Endothelial cell (in vitro differentiated cells): ENCODE results near the gene SCRN3. TPM values are rescaled to one million over a fixed set of nuclear protein-coding genes. Genes with fewer than 3 reads are reported as not detected.

Experiments used
- DNase-seq: peaks from one replicate; pipeline ENCODE4 v3.0.0; 2021; ENCODE audit warnings: low spot score
- H3K27ac Mint-ChIP-seq: one replicate; pipeline ENCODE4 v1.8.0; 2021; ENCODE audit warnings: mixed read lengths, inconsistent platforms; ENCODE audit not compliant: unreplicated experiment
- H3K27me3 Mint-ChIP-seq: one replicate; pipeline ENCODE4 v1.8.0; 2021; ENCODE audit warnings: mild to moderate bottlenecking, moderate library complexity, mixed read lengths, inconsistent platforms; ENCODE audit not compliant: unreplicated experiment
- H3K36me3 Mint-ChIP-seq: one replicate; pipeline ENCODE4 v1.8.0; 2021; ENCODE audit warnings: mild to moderate bottlenecking, low read depth, mixed read lengths, inconsistent platforms; ENCODE audit not compliant: unreplicated experiment
- H3K4me1 Mint-ChIP-seq: one replicate; pipeline ENCODE4 v1.8.0; 2021; ENCODE audit warnings: mild to moderate bottlenecking, mixed read lengths, inconsistent platforms; ENCODE audit not compliant: unreplicated experiment
- H3K4me3 Mint-ChIP-seq: one replicate; pipeline ENCODE4 v1.8.0; 2021; ENCODE audit warnings: mild to moderate bottlenecking, mixed read lengths, inconsistent platforms; ENCODE audit not compliant: unreplicated experiment
- H3K9me3 Mint-ChIP-seq: one replicate; pipeline ENCODE4 v1.8.0; 2021; ENCODE audit warnings: mixed read lengths, inconsistent platforms; ENCODE audit not compliant: unreplicated experiment
- CTCF ChIP-seq: fragments of 200-600 bp; sonication (generic); IDR thresholded peaks from one replicate; pipeline ENCODE4 v1.5.0; 2021; ENCODE audit warnings: antibody characterized with exemption; ENCODE audit not compliant: unreplicated experiment
- total RNA-seq: library from RNA; stranded (reverse); fragmentation: NEBNext Ultra II Directional; extraction: Animal tissue kit (Norgen Biotek cat#: 25700); gene quantifications from one replicate; pipeline ENCODE4 v1.2.1, GENCODE V29; 2021; ENCODE audit not compliant: unreplicated experiment

Gene SCRN3
- total RNA-seq, 1 donor from 2014 or later: 21.1 TPM

GRCh38 chr2:174436351-174436750 lies 40.8 kb downstream of the SCRN3 start:
- DNase-seq: no peak

GRCh38 chr2:174438146-174438886 lies 42.8 kb downstream of the SCRN3 start:
- no peaks in the 10 kb centered on the region for H3K9me3 Mint-ChIP-seq
- H3K27me3 Mint-ChIP-seq: no peaks in the 10 kb centered on the region
- H3K4me3 Mint-ChIP-seq: no peak overlapping the region
- DNase-seq: no peak
- H3K4me1 Mint-ChIP-seq: peaks cover 13% of the 10 kb centered on the region
- H3K27ac Mint-ChIP-seq: no peak overlapping the region
- H3K36me3 Mint-ChIP-seq: peaks cover 2% of the 10 kb centered on the region
- TF ChIP-seq CTCF: no peak

More at GRCh38 chr2:174436351-174436750, 40.8 kb downstream of the SCRN3 start:
- peak overlapping the region; percentile 93 for H3K27ac Mint-ChIP-seq
- no peaks in the 10 kb centered on the region for H3K9me3 Mint-ChIP-seq
- peak overlapping the region; percentile 18 for H3K4me3 Mint-ChIP-seq
- H3K36me3 Mint-ChIP-seq: peaks cover 4% of the 10 kb centered on the region
- H3K4me1 Mint-ChIP-seq: peaks cover 13% of the 10 kb centered on the region
- TF ChIP-seq CTCF: no peak
- no peaks in the 10 kb centered on the region for H3K27me3 Mint-ChIP-seq

GRCh38 chr2:174439323-174439722 lies 43.8 kb downstream of the SCRN3 start:
- Mint-ChIP-seq H3K36me3 (no peaks in the 10 kb centered on the region), H3K4me3 (no peak overlapping the region), H3K4me1 (peaks cover 13% of the 10 kb centered on the region), H3K27ac (no peak overlapping the region), H3K9me3 (no peaks in the 10 kb centered on the region), H3K27me3 (no peaks in the 10 kb centered on the region)
- no peak for TF ChIP-seq CTCF
- DNase-seq: no peak

- Mint-ChIP-seq H3K9me3 (no peaks in the 10 kb centered on the region), H3K27ac (no peak overlapping the region), H3K27me3 (no peaks in the 10 kb centered on the region), H3K36me3 (no peaks in the 10 kb centered on the region), H3K4me1 (peaks cover 13% of the 10 kb centered on the region), H3K4me3 (no peak overlapping the region)
- TF ChIP-seq CTCF: no peak
- DNase-seq: no peak
These were observed 44.4 kb downstream of the SCRN3 start for GRCh38 chr2:174439950-174440349.
